ENCODE results near the gene RASGEF1B. TPM values are rescaled to one million over a fixed set of nuclear protein-coding genes. Genes with fewer than 3 reads are reported as not detected.
A peak's percentile ranks its signal among the peaks of the same experiment; 100 is the strongest.

The RASGEF1B gene
- total RNA-seq, 1 donor from 2014 or later, result 0.88 TPM

DNA sequence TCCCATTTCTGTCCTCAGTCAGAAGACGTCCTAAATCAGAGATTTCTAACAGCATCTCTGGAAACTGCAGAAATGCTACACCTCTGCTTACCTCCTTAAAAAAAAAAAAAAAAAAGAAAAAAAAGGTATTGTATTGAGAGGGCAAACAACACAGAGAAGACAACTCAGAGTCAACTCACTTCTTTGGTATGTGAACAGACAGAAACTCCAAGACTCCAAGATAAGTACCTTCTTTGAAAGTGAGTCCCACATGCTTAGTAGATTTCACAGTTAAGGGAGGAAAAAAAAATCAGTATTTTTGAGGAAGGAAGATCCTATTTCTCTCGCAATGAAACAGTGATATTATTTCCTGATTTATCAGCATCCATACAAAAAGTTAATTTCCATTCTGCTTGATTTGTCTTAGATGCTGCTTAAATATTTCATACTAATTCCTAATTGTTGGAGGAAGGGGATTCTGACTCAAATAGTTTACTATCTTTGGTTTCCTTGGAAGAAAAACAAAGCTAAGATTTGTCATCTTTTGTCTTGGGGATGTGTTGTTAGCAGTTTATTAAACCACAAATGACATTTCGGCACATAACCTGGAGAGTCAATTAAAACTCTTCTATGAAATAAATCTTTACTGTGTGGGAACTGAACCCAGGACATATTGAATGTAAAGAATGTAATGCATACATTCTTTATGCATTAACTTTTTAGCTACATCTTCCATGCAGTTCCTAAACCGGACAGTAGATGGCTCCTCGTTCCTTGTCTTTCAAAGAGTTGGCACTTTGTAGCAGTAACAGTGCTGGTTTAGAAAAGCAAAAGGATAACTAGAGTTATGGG, 4.7 kb downstream of the RASGEF1B start:
- DNase-seq (ENCODE audit: extremely low read depth, low read depth, low spot score), result peak; percentile 51

DNA sequence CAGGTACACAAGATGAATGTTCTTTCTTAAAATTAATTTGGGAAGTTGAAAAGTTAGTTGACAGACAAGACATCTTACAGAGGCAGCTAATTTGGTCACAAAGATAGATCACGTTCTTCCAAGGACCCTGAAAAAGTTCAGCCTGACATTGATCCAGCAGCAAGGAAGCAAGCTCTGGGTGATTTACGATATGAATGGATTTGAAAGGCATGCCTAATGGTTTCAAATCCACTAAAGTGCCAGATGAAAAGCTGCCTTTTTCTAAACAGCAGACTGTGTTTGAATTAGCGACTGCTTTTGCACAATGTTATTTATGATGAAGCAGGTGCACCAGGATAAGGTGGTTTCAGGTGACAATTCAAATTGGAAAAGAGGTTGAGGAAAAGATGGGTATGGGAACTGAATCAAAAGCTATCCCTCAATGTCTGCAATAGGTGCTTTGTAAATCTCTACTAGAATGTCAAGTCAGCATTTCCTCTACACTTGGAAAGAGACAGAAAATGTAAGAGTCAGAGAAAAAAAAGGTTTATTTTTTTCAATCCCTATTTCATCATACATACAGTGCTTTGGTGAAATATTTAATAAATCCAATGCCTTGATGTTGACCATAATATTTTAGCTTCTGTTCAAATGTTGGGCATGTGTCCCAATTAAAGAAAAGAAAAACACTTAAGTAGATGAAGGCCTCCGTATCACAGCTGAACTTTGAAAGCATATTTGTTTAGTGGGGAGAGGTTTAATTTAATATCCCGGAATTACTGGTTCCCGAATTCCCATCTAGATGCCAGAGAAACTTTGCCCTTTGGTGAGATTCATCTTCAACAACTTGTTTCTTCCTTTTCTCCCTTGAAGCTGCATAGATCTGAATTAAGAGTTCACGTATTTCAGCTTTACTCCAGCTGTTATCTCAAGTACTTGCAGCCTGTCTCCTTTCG, 6.0 kb downstream of the RASGEF1B start:
- no peak for DNase-seq (ENCODE audit: extremely low read depth, low read depth, low spot score)

DNA sequence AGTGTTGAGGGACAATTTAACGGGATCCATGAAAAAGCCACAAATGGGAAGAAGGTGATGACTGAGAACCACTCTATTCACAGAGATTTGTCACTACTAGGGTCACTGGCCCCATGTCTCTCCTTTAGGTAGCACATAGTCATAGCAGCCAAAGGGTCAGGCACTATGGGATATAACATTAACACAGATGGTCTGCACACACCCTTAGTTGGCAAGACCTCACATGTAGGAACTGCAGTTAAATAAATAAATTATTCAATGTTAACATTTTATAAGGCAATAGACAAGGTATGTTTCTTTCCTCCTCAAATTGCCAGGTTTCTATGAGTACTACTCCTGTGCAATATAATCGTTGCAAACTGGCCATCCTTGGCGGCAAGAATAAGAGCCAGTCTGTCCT, 10.9 kb downstream of the RASGEF1B start:
- no peak for DNase-seq (ENCODE audit: extremely low read depth, low read depth, low spot score)

DNA sequence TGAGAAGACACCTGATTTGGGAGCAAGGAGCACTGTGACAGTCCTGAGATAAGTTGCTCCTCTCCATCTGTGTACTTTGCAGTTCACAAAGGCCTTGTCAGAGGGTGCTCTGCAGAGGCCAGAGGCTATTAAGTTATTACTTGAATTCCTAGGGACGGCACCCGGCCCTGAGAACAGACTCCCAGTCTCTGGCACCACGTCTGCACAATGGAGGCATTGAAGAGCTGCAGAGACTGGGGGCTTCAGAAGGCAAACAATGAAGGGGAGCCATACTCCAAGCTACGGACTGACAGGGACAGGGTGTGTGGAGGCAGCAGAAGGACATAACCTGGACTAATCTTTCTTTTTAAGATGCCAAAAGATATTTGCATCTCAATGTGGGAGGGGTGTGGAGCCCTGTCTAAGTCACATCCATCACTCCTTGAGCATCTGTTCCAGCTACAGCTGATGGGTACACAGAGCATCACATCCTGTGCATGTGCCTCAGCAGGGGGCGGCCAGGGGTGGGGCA, 11.5 kb downstream of the RASGEF1B start:
- no peak for DNase-seq (ENCODE audit: extremely low read depth, low read depth, low spot score)

DNA sequence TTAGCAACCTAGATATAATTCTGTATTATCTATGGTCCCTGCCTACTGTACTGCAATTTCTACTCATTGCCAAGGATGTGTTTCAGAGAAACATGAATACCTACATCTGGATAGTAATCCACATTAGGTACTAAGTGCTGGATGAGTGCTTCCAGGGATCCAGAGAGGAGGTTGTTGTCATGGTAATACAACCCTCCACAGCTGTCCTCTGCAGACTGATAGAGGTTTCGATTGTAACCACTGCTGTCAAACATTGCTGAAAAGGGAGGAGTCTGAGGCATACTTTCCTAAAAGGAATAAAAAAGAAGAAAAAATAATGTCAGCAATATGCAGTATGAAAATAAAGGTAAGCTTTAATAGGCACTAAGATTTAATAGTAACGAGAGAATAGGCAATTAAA, 12.5 kb downstream of the RASGEF1B start:
- DNase-seq (ENCODE audit: extremely low read depth, low read depth, low spot score), result no peak

DNA sequence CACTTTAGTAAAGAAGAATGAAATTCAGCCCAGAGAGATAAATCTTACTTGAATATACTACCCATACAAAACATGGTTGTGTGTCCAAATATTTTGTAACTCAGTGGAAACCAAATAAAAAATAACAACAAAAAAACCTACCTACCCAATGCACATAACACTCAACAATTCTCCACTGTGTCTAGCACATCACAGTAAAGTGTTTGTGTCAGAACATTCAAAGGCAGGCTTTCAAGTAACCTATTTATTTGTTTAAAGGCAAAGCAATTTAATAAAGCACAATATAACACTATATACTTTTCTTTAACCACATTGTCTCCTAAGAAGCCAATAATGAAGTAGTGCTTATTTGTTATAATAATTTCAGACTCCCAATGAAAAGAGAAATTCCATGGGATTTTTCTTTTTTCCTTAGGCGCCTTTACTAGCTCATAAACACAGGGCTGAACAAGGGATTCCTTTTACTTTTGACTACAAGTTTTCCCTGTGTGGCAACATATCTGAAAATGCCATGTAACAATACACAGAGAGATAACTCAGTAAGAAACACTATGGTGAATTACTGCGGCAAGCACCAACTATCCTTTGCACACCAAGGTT, 13.7 kb downstream of the RASGEF1B start:
- no peak for DNase-seq (ENCODE audit: extremely low read depth, low read depth, low spot score)

DNA sequence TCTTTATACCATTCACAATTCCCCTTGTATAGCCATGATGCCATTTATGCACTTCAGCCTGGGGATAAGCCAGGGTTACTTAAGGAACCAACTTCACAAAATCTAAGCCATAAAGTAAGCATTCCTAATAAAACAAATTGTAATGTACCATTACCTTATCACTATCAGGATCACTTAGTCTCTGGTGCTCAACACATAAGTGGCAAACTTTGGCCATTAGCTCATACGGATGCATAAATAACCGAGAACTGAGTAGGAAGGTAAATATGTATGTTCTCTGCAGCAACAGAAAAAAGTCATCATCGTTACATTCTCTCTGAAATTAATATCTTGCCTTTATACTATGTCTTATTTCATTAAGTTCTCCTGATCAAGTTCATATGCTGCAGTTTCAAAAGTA, 14.4 kb downstream of the RASGEF1B start:
- DNase-seq (ENCODE audit: extremely low read depth, low read depth, low spot score), result no peak

DNA sequence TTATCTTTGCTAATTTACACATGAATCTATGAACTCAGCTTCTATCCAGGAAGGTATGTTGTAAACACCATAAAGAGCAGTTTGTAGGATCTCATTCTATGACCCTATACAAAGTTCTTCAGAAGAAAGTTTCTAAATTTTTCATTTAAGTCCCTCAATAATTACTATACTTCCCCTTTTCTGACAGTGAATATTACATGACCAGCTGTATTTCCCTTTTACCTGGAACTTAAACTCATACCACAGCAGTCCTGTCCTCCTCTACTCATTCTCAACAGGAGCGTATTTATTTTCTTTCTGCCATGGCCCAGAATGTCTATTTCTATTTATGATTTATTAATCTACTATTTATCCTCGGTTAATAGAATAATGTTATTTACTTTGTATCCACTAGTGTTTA, 15.8 kb downstream of the RASGEF1B start:
- DNase-seq (ENCODE audit: extremely low read depth, low read depth, low spot score), result no peak

DNA sequence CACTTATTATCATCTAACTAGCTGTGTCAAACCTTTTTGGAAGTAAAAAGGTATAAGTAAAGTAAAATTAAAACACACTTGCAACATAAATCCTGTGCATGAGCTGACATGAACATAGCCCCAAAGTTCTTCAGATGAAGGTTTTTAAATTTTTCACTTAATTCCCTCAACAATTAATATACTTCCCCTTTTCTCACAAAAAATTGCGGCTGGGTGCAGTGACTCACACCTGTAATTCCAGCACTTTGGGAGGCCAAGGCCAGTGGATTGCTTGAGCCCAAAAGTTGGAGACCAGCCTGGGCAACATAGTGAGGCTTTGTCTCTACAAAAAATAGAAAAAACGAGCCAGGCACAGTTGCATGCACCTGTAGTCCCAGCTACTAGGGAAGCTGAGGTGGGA, 16.8 kb downstream of the RASGEF1B start:
- DNase-seq (ENCODE audit: extremely low read depth, low read depth, low spot score), result no peak

DNA sequence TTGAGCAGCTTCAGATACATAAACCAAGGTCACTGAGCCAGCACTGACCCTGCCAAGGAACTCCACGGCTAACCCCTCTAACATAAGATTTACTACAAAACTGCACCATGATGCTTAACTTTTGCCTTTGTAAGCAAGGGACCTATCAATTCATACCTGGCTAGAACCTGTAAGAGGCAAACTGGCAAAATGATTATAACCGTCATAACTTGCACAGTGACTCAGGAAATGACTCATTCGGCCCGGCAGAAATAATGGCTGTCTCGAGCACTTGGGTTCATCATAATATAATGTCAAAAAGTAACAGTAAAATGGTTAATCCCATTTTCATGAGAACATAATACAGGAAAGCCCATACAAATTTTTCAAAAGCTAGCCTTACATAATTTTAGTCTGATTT, 17.2 kb downstream of the RASGEF1B start:
- DNase-seq (ENCODE audit: extremely low read depth, low read depth, low spot score), result no peak

DNA sequence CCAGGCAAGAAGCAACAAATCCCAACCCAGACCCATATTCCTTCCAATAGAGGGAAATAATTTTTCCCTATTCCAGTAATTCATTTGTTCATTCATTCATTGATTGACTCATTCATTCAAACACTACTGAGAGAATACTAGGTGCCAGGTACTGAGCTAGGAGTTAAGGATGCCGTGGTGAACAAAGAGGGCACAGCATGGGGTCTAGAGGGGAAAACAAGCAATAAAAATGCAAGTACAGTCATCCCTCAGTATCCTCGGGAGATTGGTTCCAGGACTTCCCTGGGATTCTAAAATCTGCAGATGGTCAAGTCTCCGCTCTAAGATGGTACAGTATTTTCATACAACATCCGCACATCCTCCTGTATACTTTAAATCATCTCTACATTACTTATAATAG, 18.7 kb downstream of the RASGEF1B start:
- DNase-seq (ENCODE audit: extremely low read depth, low read depth, low spot score), result no peak

DNA sequence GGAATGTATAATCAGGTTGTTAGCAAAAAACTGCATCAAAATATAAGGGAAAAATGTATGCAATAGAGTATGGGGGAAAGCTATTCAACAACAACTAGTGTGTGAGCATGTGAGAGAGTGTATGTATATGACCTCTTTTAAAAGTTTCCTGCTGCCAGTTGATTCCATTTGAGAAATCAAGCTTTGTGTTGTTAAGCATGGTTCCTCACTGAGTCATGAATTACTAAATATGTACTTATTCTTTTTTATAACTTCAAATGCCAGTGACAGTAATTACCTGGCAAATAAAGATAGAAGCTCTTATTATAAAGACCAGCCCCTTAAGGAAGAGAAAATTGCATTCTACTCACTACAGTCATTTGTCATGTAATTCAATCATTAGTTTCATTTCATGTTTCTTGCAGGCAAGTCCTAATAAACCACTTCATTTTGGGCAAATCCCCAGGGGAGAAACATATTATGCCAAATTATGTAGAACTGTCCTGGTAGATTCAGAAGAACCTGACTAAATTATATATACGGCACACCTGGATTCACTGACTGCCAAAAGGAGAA, 19.2 kb downstream of the RASGEF1B start:
- no peak for DNase-seq (ENCODE audit: extremely low read depth, low read depth, low spot score)

DNA sequence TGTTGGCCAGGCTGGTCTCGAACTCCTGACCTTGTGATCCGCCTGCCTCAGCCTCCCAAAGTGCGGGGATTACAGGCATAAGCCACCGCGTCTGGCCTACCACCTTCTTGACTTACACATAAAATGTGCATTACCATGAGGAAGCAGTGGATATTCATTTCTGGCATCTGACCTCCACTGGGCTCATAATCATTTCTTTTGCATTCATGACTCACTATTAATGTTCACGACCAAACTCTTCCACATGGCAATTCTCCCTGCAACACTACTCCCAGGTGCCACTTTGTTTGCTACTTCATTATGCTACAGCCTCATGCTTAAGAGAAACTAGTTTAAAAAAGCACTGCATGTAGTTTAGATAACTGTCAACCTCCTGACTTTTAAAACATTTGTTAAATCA, 22.7 kb downstream of the RASGEF1B start:
- no peak for DNase-seq (ENCODE audit: extremely low read depth, low read depth, low spot score)

DNA sequence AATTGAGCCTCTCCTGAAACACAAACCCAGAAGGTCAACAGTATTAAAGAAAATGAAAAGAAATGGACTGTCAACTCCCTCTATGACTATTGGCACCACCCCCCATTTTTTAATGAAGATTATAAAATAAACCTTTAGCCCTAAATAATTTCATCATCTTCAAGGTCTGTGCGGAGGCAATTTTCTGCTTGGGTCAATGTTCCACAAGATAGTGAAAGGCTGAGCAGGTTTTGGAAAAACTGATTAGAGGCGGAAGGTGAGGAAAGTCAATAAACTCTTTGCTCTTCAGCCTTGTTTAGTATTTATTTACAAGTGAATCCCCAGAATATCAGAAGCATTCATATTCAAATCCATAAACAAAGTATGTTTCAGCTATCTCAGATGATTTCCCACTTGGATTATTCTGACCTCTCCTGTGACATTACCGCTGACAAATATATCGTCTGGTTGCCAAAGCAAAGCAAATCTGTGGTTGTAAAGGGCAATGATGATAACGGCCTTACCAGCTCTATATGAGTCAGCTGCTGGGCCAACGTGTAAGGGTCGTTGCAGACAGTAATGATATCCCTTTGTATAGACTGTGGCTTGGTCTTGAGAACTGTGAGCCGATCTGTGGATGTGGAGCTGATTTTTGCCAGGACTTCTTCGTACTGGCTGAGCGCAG, 24.0 kb downstream of the RASGEF1B start:
- DNase-seq (ENCODE audit: extremely low read depth, low read depth, low spot score), result no peak

DNA sequence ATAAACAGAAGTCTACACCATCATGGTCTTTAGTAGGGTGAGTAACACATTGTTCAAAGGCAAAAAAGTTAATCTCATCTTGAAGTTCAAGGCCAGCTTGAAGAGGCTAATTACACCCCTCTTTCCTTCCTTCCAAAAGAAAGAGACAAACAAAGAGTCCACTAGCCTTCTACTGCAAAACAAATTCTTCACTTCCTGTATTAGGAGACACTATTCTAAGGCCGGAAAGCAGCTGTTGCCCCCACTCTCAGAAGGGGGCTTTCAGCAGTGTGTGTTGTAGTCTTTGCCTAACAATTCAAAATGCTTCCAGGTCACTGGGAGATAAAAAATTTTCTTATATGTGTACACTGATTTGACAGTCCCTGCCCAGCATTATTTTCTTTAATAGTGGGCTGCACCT, 25.1 kb downstream of the RASGEF1B start:
- DNase-seq (ENCODE audit: extremely low read depth, low read depth, low spot score), result no peak

DNA sequence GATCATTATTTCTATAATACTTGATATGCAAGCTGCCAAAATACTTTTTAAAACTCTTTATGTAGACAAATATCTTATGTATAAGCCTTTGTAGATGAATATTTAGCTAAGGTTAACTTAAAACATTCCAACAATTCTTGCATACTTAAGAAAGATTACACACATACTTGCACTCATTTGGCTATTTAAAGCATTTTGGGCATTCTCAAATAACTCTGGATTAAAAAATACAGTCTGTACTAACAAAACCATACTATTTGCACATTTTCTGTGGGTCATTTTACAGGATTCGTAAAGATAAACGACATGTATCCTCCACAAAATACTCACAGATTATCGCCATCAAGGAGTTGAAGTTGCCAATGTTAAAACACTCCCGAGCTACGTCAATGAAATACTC, 26.5 kb downstream of the RASGEF1B start:
- DNase-seq (ENCODE audit: extremely low read depth, low read depth, low spot score), result no peak

DNA sequence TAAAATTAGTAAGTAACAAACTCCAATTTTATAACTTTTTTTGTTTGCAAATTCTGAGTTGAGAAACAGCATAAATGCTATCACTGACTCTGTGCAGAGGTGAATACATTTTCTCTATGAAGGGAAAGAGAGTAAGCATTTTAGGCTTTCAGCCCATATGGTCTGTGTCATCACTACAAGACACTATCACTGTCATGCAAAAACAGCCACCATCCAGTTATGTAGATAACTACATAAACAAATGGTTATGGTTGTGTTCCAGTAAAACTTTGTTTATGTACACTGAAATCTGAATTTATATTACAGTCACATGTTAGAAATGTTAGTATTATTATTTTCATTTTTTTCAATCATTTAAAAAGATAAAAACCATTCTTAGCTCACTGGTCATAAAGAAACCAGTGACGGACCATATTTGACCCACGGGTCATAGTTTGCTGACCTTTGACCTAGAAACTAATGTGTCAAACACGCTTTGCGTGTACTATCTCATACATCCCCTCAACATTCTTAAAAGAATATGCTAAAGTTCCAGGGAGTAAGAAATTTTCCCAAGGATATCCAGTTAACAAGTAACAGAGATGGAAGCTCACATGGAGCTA, 29.1 kb downstream of the RASGEF1B start:
- no peak for DNase-seq (ENCODE audit: extremely low read depth, low read depth, low spot score)

DNA sequence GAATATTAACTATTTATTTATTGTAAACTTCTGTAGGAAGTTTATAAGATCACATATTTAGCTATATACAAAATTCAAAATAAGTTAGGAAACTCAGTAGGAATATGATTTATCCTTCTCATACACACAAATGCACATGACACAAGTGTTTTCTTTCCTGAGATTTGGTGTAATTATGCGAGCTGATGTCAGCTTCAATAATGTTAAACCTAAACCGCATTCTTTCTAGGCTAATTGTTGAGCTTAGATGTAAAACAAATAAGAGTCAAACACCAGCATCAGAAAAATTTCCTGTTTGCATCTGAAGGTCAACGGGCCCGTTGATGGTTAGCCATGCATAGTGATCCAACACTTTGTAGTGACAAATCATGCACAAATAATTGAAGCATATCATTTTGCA, 30.8 kb downstream of the RASGEF1B start:
- no peak for DNase-seq (ENCODE audit: extremely low read depth, low read depth, low spot score)

DNA sequence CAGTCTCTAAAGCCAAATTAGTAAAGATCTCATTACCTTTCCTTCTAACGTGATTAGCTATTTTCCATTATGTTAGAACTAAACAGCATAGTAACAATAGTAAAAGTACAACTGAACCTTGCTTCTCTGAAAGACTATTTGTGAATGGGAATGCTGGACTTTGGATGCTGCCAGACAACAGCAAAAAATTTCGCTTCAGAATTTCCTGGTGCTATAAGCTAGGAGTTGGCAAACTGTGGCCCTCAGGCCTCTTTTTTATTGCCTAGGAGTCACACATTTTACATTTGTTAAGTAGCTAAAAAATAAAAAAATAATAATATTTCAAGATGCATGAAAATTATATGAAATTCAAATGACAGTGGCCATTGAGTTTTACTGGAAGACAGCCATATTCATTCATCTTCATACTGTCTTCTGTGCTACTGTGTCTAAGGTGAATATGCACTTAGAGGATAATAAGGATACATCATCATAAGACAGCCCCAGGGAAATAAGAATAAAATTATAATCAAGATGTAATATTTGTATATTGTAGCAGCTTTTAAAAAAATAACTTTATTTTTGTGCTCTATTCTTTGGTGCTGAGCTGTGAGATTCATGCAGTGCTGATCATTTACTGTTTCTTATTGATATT, 34.6 kb downstream of the RASGEF1B start:
- DNase-seq (ENCODE audit: extremely low read depth, low read depth, low spot score), result no peak

DNA sequence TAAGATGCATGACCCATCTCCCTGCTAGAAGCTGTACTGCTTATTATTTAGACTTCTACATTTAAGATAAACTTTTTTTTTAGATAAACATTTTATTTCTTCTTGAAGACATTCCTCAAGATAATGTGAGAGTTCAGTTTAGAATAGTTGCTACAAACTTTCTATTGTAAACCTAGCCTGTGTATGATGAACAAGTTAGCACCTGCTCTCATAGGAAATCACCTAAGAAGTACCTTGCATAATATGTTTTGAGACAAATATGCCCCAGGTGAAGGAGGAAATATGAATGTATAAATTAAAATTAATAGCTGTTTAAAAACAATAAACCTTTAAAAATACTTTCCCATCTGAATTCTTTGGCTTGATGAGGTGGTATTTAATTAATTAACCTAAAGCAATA, 35.6 kb downstream of the RASGEF1B start:
- no peak for DNase-seq (ENCODE audit: extremely low read depth, low read depth, low spot score)

Data from glomerular endothelial cell (primary cell).